ENCODE data around the gene PHACTR2.
"Not testable (repeated sequence)": the region's sequence is repeated elsewhere in the genome, so short reads cannot be mapped to it uniquely, and the experiment has no call there.

GRCh38 chr6:143666007-143666406 lies 11.8 kb upstream of the PHACTR2 start:
- TF ChIP-seq POLR2A (IDR thresholded peaks at IDR 0.05; ENCODE audit: low read depth, low read length); PAX5 (IDR thresholded peaks at IDR 0.05; ENCODE audit: insufficient read depth, low read length, severe bottlenecking); POU2F2 (IDR thresholded peaks at IDR 0.05; ENCODE audit: low read depth, low read length); POLR2AphosphoS5 (IDR thresholded peaks at IDR 0.05; ENCODE audit: low read depth, low read length); SPI1 (IDR thresholded peaks at IDR 0.05; ENCODE audit: low read depth, low read length): not testable (repeated sequence)
